ENCODE measurements around the gene ZNF107. TPM values are rescaled to one million over a fixed set of nuclear protein-coding genes. Genes with fewer than 3 reads are reported as not detected.

ZNF107 gene
- total and polyA plus RNA-seq, 2 of the 8 experiments (the other 6 are each of a cell fraction or from before 2014, with no cell fraction given), result 3.4 to 31.0 TPM

- TF ChIP-seq, protein P1, sequence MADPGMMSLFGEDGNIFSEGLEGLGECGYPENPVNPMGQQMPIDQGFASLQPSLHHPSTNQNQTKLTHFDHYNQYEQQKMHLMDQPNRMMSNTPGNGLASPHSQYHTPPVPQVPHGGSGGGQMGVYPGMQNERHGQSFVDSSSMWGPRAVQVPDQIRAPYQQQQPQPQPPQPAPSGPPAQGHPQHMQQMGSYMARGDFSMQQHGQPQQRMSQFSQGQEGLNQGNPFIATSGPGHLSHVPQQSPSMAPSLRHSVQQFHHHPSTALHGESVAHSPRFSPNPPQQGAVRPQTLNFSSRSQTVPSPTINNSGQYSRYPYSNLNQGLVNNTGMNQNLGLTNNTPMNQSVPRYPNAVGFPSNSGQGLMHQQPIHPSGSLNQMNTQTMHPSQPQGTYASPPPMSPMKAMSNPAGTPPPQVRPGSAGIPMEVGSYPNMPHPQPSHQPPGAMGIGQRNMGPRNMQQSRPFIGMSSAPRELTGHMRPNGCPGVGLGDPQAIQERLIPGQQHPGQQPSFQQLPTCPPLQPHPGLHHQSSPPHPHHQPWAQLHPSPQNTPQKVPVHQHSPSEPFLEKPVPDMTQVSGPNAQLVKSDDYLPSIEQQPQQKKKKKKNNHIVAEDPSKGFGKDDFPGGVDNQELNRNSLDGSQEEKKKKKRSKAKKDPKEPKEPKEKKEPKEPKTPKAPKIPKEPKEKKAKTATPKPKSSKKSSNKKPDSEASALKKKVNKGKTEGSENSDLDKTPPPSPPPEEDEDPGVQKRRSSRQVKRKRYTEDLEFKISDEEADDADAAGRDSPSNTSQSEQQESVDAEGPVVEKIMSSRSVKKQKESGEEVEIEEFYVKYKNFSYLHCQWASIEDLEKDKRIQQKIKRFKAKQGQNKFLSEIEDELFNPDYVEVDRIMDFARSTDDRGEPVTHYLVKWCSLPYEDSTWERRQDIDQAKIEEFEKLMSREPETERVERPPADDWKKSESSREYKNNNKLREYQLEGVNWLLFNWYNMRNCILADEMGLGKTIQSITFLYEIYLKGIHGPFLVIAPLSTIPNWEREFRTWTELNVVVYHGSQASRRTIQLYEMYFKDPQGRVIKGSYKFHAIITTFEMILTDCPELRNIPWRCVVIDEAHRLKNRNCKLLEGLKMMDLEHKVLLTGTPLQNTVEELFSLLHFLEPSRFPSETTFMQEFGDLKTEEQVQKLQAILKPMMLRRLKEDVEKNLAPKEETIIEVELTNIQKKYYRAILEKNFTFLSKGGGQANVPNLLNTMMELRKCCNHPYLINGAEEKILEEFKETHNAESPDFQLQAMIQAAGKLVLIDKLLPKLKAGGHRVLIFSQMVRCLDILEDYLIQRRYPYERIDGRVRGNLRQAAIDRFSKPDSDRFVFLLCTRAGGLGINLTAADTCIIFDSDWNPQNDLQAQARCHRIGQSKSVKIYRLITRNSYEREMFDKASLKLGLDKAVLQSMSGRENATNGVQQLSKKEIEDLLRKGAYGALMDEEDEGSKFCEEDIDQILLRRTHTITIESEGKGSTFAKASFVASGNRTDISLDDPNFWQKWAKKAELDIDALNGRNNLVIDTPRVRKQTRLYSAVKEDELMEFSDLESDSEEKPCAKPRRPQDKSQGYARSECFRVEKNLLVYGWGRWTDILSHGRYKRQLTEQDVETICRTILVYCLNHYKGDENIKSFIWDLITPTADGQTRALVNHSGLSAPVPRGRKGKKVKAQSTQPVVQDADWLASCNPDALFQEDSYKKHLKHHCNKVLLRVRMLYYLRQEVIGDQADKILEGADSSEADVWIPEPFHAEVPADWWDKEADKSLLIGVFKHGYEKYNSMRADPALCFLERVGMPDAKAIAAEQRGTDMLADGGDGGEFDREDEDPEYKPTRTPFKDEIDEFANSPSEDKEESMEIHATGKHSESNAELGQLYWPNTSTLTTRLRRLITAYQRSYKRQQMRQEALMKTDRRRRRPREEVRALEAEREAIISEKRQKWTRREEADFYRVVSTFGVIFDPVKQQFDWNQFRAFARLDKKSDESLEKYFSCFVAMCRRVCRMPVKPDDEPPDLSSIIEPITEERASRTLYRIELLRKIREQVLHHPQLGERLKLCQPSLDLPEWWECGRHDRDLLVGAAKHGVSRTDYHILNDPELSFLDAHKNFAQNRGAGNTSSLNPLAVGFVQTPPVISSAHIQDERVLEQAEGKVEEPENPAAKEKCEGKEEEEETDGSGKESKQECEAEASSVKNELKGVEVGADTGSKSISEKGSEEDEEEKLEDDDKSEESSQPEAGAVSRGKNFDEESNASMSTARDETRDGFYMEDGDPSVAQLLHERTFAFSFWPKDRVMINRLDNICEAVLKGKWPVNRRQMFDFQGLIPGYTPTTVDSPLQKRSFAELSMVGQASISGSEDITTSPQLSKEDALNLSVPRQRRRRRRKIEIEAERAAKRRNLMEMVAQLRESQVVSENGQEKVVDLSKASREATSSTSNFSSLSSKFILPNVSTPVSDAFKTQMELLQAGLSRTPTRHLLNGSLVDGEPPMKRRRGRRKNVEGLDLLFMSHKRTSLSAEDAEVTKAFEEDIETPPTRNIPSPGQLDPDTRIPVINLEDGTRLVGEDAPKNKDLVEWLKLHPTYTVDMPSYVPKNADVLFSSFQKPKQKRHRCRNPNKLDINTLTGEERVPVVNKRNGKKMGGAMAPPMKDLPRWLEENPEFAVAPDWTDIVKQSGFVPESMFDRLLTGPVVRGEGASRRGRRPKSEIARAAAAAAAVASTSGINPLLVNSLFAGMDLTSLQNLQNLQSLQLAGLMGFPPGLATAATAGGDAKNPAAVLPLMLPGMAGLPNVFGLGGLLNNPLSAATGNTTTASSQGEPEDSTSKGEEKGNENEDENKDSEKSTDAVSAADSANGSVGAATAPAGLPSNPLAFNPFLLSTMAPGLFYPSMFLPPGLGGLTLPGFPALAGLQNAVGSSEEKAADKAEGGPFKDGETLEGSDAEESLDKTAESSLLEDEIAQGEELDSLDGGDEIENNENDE (IDR thresholded peaks at IDR 0.05; ENCODE audit: insufficient replicate concordance, low read length), result no peak
- no peak for TF ChIP-seq EP300 (IDR thresholded peaks at IDR 0.05; ENCODE audit: borderline replicate concordance in 1 of 2, low read depth in 2 of 2, low read length in 2 of 2)
Measured at GRCh38 chr7:64618785-64619456, 47.0 kb upstream of the ZNF107 start (continued).
